ENCODE data around the gene ELOF1.

Gene ELOF1

GRCh38 chr19:11547929-11548700 is 10.9 kb downstream of the ELOF1 start:
- TF ChIP-seq CTCF (IDR thresholded peaks at IDR 0.05; ENCODE audit: control extremely low read depth, extremely low read depth, low read depth, missing control alignments): no peak
- POLR2A ChIA-PET: no interaction called here
- CTCF ChIA-PET: interaction anchor here (2.2 to 2.9 kb wide), 2 partner anchors 12 to 66 kb away, joined by 4 to 10 read pairs; no protein-coding TSS in a partner anchor
- DNase-seq (ENCODE audit: extremely low spot score): no peak

- CTCF ChIA-PET: interaction anchor here (1.4 kb wide), 1 partner anchor 46 kb away, joined by 4 read pairs; no protein-coding TSS in a partner anchor
- POLR2A ChIA-PET: no interaction called here
- peak; percentile 34 for DNase-seq (ENCODE audit: extremely low spot score)
- no peak for TF ChIP-seq CTCF (IDR thresholded peaks at IDR 0.05; ENCODE audit: control extremely low read depth, extremely low read depth, low read depth, missing control alignments)
These were observed 17.8 kb downstream of the ELOF1 start for GRCh38 chr19:11541238-11541637.

- POLR2A ChIA-PET: no interaction called here
- CTCF ChIA-PET: interaction anchor here (1.4 kb wide), 1 partner anchor 45 kb away, joined by 4 read pairs; no protein-coding TSS in a partner anchor
- DNase-seq (ENCODE audit: extremely low spot score): no peak
- TF ChIP-seq CTCF (IDR thresholded peaks at IDR 0.05; ENCODE audit: control extremely low read depth, extremely low read depth, low read depth, missing control alignments): no peak
These were observed 18.4 kb downstream of the ELOF1 start for GRCh38 chr19:11540645-11541044.

DNA sequence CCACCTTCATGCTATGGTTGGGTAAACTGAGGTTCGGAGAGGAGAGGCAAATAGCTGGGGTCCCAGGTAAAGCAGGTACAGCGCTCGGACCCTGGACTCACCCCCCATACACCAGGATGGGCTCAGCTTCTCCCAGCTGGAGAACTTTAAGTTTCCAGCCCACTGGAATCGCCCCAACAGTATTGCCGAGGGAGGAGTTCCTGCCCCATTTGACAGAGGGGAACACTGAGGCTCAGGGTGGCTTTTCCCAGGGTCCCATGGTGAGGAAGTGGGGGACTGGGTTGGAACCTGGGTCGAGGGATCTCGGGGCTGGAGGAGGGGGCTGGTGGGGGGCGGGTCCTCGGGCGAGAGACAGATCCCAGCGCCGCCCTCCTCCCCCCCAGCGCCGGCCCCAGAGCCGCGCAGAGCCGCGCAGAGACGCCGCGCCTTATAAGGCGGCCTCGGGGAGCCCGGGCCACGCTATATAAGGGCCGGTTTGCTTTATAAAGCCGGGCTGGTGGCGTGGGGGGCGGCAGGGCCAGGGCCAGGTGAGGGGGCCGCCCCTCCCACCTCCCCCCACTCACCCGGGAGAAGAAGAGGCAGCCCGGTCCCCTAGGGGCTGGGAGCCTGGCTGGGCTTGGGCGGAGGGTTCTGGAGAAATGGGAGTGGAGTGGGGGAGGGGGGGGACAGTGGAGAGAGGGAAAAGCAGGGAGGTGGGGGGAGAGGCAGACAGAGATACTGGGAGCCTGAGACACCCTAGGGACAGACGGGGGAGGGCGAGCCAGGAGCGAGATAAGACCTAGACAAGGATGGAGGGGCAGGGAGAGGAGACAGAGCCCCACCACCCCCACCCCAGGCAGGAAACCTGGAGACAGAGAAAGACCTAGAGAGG is 19.3 kb downstream of the ELOF1 start:
- no peak for TF ChIP-seq CTCF (IDR thresholded peaks at IDR 0.05; ENCODE audit: control extremely low read depth, extremely low read depth, low read depth, missing control alignments)
- ChIA-PET POLR2A (no interaction called here), CTCF (no interaction called here)
- DNase-seq (ENCODE audit: extremely low spot score): peak; percentile 39

GRCh38 chr19:11538232-11539036 is 20.6 kb downstream of the ELOF1 start, which contains the start of gene CNN1:
Gene CNN1, plus strand, starts transcription at chr19:11538851. Its CDS starts 77 bp downstream, at chr19:11538928.
- CTCF ChIA-PET: no interaction called here
- POLR2A ChIA-PET: no interaction called here
- no peak for TF ChIP-seq CTCF (IDR thresholded peaks at IDR 0.05; ENCODE audit: control extremely low read depth, extremely low read depth, low read depth, missing control alignments)
- DNase-seq (ENCODE audit: extremely low spot score): peak; percentile 23
